Ovary (tissue), 3 donors: ENCODE data around the gene TIMP2.

Experiments used
- CTCF ChIP-seq, 3 donors: fragments of 450-650 bp in 2 of 3; fragments of 200-600 bp in 1 of 3; IDR thresholded peaks; one replicate each; pipeline versions ENCODE4 v1.5.1 to v1.8.0; 2016 to 2022; ENCODE audit warnings: antibody characterized with exemption in 3 of 3, mild to moderate bottlenecking in 1 of 3
- POLR2A ChIP-seq: fragments of 450-650 bp; IDR thresholded peaks from one replicate; pipeline ENCODE4 v1.6.1; 2017; ENCODE audit warnings: antibody characterized with exemption, mild to moderate bottlenecking, moderate library complexity
- donor health status: DM: no; HTN: no; CAD: no.

DNA sequence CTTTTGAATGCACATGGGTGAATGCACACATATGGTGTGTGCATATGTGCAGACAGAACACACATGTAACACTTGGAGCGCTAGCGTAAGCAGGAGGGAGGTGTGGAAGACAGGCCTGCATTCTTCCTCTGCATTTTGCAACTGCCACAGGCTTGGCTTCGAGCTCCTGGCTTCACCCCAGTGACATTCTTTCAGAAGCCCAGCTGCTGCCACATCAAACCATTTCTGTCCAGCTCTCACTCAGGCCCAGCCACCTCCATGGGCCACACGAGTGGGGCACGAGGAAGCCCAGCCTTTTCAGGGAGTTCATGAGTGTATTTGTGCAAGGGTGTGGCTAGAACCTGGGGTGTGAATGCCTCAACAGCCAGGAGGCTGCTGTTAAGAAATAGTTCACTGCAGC lies 35.7 kb upstream of the TIMP2 start:
- TF ChIP-seq CTCF (IDR thresholded peaks at IDR 0.05), result no peak
- TF ChIP-seq POLR2A, result no peak
